GM19025 (cell line): ENCODE results near the gene SLC15A3.
"Not testable (repeated sequence)": the region's sequence is repeated elsewhere in the genome, so short reads cannot be mapped to it uniquely, and the experiment has no call there.

ENCODE experiments used
- ATAC-seq: cut with Tn5 transposase; IDR thresholded peaks from one replicate; pipeline ENCODE4 v1.9.1; 2021; ENCODE audit warnings: mild to moderate bottlenecking, low read depth, moderate library complexity; ENCODE audit not compliant: unreplicated experiment

SLC15A3 gene

DNA sequence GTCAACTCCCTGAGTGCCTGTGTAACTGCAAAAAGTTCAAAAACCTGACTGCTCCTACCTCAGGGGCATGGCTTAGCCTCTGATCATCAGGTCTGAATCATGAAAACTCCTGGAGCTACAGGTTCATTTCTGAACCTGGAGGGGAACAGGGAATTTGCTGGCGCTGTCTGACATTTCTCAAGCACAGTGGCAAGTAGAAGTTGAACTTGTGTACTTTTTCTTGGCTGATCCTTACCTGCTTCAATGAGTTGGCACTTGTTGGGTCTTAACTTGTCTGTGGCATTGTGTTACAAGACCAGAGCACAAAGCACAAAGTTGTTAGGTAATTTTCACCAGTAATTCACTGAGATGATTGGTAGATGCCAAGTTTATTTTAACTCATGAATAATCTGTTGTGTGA is 34.7 kb downstream of the SLC15A3 start:
- ATAC-seq, result no peak

DNA sequence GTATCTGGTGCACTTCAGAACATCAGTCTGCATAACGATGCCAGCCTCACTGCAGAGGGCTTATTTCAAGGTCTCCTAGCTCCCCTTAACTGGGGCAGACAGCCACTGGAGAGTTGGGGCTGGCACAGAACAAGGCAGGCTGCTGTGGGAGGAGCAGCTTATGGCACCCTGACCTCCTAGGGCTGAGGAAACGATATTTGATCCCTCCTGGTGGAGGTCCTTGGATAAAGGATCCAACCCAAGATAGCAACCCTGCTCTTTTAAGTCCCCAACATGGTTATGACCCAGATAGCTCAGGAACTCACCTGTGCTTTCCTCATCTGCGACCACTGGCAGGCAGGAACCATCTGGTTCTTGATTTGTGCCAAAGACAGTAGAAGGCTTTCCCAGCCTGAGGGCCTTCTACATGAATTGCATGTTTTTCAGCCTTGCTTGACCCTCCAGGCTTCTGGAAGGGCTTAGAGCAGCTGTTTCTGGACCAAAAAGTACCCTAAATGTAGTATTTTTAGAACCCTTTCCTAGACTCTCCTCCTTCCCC is 35.2 kb downstream of the SLC15A3 start:
- ATAC-seq, result no peak

DNA sequence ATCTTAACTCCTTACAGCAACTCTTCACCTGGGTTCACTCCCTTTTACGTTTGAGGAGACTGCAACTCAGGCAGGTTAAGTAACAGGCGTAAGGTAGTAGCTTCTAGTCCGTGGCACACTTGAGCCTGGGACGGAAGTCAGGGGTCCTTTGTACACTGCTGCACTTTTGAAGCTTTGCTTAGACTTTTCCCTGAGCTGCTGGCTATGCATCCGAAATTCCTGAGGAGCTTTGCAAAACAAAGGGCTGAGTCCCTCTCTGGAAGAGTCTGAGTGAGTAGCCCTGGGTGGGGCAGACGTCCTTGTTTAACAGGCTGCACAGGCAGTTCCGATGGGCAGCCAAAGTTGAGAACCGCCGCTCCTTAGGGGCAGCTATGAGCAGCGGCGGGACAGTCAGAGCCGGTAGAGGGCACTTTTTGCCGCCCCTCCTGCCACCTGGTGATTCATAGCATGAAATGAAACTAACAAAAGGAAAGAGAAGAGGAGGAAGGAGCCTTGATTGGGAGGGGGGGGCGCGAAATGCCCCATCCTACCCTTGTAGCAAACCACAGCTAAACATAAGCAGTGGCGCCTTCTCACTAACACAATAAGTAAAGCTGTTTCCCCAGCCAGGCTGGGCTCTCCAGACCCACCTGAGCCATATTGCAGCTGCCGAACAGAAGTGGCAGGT is 36.6 kb downstream of the SLC15A3 start:
- peak; percentile 46 for ATAC-seq

DNA sequence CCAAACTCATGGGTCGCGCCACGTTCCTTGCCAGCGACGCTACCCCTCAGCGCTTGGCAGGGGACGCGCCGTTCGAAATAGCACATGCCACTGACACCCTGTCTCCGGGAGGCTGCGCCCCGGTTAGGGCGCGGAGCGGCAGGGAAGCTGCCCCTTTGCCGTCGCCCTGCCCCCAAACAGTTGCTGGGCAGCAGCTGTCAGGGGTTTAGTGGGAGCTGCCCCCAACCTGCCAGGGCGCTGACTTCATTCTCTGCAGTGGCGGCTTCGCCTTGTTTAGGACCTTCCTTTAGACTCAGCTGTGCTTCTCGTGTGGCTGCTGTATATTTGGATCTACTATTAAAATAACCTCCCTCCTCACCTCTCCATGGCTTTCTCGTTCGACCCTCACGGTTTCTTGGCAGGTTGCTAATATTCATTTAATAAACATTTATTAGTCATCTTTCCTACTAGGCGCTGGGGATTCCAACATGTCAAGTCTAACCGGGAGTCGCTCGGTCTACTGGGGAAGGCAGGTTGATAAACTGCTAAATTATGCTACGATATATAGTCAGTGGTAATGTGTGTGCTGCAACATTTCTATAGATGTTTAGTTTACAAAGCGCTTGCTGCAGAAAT is 37.2 kb downstream of the SLC15A3 start:
- no peak for ATAC-seq

DNA sequence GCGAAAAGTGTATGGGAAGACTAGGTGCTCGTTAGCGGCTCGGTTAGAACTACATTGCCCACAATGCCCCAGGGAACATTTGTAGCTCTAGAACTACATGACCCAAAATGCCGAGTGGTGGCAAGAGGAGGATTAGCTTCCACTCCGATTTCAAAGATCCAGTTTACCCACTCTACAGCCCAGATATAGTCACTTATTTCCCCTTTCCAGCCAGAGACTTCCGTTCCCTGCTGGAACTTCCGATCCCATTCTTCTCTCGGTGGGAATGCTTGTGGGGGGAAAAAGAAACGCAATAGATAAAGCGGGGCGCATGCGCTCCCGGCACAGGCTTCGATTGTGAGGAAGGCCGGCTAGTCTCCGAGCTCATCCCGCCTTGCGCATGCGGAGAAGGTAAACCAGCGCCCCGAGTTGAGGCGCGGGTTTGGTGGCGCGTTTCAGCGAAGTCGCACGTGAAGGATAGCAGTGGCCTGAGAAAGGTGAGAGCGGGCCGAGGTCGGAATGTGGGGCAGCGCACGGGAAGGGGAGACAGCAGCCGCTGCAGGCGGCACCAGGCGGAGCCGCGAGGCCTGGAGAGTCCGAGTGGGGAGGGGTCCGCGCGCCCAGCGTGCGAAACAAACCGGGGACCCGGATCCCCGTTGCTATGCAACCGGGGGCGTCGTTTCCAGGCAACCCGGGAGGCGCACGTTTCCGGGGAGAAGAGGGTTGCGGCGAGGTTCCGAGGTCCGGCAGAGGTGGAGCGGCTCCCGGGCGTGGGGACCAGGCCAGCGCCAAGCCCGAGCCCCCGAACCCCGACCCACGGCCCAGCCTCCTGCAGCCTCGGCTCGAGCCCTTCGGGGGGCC is 38.0 kb downstream of the SLC15A3 start, which contains the start of gene TMEM109:
TMEM109 (plus strand) TSS at position 366 of the 840 bp plus-strand sequence. CDS start 5,536 bp downstream, outside the sequence.
- peak; percentile 40 for ATAC-seq

DNA sequence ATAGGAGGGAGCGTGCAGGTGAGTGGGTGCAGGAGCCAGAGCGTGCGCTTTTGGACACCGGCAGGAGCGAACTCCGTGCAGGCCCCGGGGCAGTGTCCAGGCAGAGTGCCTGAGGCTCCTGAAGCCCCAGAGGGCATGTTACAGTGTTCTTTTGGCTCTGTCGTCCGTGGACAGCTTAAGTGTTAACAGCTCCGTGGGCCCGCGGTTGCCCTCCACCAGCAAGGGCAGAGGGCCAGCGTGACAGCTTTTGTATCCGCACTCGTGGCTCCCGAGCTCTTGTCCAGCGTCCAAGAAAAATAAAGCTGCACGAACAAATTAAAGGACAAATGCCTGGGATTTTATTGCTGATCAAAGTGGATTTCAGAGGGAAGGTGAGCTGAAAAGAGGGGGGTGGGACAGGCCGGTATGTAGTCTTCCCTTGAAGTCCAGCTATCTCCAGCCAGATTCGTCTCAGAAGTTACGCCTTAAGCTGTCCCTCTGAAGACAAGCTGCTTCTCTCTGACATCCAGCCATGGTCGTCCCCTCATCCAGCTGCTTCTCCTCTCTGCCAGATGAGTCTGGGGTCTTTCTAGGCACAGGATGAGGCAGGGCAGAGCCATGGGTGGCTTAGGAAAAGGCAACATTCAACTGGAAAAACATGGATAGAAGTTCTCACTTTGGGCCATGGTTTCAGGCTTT is 39.0 kb downstream of the SLC15A3 start:
- ATAC-seq, result no peak

DNA sequence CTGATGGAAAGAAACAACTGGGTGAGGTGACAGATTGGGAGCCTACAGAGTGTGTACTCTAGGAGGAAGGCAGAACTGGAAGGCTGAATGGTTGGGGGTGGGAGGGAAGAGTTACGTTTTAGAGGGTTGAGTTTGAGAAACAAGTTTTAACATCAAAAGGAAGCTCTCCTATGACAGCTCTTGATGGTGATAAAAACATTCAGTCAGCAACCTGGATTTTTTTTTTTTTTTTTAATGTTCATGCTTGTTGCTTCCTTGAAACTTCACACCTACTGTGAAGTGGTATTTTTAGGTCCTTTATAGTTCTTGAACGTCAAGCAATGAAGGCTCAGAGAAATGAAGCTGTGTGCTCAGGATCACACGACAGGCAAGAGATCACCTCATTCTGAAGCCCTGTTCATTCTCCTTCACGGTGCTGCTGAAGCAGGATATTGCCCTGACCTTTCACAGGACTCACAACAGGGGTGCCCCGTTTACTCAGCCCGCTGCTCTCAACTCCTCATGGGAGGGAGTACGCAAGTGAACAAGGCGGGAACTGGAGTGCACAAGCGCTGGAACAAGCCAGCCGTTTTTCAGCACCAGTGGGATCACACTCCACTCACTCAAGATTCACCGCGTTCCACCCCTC is 39.6 kb downstream of the SLC15A3 start:
- ATAC-seq, result no peak

DNA sequence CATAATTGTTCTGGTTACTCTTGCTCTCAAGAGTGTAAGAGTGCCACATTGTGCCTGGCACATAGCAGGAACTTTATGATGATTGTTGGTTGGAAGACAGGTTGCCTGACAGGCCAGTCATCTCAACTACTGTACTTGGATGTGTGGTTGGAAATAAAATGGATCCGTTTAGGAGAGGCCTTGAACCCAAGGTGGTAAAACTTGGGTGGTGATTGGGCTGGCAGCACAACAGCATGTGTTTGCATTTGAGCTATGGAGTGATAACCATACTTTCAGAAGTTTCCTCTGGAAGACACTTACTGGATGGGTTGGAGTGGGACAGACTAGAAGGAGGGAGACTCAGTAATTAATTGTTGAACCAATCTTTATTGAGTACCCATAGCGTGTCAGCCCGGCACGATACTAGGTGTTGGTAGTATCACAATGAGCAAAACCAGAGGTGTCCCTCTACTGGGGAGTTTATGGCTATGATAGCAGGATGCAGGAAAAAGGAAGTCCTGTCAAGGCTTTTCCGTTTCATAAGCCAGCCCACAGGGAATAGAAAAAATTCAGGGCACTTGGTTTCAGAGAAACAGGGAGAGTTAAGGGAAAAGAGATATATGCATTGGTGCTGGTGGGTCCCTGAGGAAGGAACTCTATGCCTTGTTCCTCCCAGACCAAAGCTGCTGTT is 41.1 kb downstream of the SLC15A3 start:
- no peak for ATAC-seq

DNA sequence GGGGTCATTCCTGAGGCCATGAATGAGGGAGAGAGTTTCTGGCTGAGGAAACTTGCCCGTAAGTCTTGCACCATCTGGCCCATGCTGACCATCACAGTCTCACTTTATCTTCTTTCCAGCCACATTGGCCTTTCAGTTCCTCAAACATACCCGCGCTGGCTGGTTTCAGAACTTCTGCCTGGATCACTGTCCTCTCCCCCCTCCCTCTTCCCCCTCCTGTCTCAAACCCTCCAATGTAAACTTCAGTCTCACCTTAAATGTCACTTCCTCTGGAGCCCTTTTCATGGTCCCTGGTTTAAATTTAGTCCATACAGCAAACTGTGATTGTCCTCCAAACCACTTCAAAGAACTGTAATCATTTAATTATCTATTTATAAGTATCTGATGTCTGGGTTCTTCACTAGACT is 41.7 kb downstream of the SLC15A3 start:
- ATAC-seq, result peak; percentile 32

DNA sequence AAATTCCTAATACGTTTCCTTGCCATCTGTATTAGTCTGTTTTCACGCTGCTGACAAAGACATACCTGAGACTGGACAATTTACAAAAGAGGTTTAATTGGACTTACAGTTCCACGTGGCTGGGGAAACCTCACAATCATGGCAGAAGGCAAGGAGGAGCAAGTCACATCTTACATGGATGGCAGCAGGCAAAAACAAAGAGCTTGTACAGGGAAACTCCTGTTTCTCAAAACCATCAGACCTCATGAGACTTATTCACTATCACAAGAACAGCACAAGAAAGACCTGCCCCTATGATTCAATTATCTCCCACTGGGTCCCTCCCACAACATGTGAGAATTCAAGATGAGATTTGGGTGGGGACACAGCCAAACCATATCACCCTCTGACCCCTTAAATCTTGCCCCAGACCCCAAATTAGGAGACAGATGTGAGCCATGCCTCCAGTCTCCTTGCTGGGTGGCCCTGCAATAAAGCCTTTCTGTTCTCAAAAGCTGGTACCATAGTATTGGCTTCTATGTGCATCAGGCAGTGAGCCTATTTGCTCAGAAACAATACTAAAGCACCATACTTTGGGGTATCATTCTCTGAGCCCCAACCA is 42.2 kb downstream of the SLC15A3 start:
- not testable (repeated sequence) for ATAC-seq

DNA sequence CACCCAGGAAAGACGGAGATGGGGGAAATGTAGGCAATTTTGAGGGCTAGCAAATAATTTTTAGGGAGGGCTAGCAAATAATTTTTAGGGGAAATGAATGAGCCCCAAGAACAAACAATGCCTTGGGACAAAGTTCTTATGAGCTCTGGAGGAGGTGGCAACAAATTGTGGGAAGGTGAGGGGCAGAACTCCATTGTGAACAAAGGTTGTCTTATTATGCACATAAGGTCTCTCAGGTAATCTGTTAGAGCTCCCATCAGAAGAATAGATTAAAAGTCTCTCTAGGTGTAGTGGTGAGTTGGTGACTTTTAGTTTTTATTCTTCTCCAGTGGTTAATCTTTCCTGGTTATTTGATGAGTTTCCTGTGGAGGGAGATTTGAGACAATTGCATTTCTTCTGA is 43.2 kb downstream of the SLC15A3 start:
- ATAC-seq, result no peak

DNA sequence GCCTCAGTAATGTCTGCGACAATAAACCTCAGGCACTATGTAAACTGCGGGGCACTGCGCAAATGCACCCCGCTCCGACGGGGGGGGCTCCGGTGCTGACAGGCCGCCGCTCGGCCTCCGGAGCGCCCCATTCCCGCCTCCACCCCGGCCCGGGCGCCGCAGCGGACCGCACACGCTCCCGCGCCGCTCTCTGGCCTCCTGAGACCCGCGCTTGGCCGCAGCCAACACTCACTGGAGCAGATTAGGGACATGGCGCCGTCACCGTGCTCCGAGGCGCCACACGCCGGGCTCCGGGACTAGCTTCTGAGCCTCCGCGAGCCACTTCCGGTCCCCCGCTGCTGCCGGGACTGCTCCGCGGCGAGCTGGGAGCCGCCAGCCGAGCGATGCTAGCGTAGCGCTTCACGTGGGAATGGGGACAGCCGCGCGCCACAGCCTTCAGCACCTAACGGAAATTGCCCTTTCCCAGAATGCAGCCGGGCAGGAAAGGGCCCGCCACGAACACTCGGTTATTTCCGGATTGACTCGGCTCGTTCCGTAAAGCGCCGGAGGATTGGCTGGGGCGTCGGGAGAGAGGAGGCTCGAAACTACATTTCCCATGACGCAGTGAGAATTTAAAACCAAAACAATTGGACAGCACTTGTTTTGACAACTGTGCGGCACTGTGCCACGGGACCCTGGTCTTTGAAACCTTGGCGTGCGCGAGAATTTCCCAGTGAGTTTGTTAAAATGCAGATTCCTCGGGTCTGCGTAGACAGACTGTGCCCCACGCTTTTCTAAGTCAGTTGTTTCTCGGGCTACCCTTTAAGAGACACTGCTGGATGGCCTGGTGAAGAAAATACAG is 45.6 kb downstream of the SLC15A3 start, which contains the start of gene PRPF19:
PRPF19 (minus strand) TSS at position 454 of the 841 bp plus-strand sequence; CDS start at position 251, 203 bp downstream.
- ATAC-seq, result peak; percentile 69

DNA sequence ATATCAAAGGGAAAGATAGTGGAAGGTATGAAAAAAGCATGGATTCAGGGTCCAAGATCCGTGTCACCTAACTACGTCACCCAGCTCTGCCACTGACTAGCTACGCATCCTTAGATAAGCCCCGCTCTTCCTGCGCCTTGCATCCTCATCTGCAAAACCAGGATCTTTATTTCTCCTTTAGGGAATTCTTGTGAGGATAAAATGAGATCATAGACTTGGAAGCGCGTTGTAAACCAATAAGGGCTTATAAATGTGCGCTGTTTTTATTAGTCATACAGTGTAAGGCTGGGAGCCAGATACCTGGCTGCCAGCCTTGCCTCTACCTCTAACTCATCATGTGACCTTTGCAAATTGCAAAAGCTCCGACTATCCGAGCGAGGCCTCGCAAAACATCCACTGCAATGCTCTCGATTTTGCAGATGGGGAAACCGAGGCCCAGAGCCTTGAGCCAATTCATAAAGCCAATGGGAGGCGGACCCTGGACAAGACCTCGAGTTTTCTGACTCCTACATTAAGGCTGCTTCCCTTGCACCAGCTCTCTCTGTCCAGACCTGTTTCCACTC is 46.3 kb downstream of the SLC15A3 start:
- ATAC-seq, result no peak

DNA sequence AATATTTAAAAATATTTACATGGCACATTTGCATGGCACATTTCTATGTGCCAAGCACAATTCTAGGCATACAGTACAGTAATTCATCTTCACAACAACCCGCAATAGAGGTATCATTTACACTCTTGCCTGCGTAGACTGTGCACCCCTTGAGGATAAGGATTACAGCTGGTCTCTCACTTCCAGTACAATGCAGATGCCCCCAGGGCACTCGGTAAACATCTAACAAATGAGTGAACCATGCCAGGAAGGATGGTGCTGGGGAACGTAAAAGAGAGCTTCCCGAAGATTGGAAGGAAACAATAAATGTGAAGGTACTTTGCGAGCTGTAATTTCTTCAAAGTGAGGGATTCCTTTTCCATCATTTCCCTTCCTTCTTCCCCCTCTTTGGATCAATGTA is 46.9 kb downstream of the SLC15A3 start:
- ATAC-seq, result no peak

DNA sequence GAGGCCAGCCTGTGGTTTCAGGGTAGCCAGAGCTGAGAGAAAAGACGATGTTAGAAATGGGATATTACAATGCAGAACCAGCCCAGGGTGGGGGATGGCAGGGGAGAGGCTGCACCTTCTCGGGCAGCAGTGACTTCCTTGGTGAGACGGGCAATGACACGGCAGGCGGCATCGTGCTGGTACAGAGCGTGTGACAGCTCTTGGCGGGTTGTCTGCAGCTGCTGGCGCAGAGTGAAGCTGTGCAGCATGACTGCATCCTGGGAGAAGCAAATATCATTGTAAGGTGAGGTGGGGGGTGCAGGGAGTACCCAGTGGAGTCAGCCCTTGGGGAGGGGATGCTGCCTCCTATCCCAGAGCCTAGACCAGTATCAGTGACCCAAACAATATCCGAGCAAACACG is 49.4 kb downstream of the SLC15A3 start:
- no peak for ATAC-seq

DNA sequence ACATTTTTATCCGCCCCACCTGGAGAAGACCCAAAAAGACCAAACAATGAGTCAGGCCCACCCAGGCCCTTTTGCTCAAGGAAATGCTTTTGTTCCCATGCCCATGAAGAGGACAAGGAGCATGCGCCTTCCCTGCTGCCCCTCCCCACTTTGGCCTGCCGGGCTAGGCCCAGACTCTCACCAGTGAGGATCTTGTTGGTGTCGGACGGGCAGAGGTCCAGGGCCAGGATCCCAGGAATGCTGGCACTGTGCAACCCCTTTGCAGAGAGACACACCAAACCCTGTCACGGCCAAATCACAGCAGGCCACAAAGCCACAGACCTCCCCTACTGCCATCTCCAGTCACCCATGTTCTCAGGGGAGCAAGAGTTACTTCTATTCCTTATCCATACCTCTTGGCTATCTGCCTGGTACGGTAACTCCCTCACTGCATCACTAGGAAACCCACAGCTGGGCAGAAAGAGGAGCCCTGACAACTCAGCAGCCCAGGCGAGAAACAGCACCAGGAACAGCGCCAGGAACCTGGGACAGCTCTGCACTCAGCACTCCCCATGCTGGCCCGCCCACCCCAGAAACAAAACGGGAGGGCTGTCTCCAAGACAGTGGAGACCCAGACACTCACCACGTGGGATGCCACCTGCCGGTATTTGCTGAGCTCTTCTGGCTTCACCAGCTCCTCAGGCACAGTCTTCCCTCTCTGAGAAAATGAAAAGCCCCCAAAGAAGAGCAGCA is 51.1 kb downstream of the SLC15A3 start:
- ATAC-seq, result no peak

DNA sequence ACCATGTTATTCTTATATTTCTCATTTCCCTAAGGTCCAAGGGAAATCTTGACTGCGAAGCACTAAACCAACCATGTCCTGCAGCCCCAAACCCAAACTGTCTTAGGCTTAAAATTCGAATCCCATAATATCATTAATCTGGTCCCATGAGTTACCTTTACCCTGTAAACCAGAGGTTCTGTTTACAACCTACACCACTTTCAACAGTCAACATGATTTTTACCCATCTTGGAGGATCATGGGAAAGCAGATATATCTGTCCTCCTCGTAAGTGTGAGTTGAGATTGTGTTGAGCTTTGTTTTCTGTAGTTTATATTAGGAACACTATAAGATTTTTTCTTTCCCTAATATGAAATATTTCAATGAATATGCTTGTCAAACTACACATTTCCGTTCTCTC is 52.0 kb downstream of the SLC15A3 start:
- no peak for ATAC-seq
